ENCODE data around the gene SEMA3C.

The SEMA3C gene

GRCh38 chr7:80785276-80785675, 133.6 kb downstream of the SEMA3C start:
- DNase-seq (ENCODE audit: insufficient read length, low spot score): no peak
- FAIRE-seq: no peak

- DNase-seq (ENCODE audit: insufficient read length, low spot score): no peak
- FAIRE-seq: no peak
Observed at GRCh38 chr7:80783678-80784327, 135.0 kb downstream of the SEMA3C start.

GRCh38 chr7:80783186-80783677, 135.6 kb downstream of the SEMA3C start:
- DNase-seq (ENCODE audit: insufficient read length, low spot score): no peak
- FAIRE-seq: no peak

- no peak for FAIRE-seq
- DNase-seq (ENCODE audit: insufficient read length, low spot score): no peak
Observed at GRCh38 chr7:80781561-80781979, 137.3 kb downstream of the SEMA3C start.

- DNase-seq (ENCODE audit: insufficient read length, low spot score): no peak
- FAIRE-seq: no peak
Observed at GRCh38 chr7:80781146-80781545, 137.7 kb downstream of the SEMA3C start.

- DNase-seq (ENCODE audit: insufficient read length, low spot score) (no peak), FAIRE-seq (no peak)
Observed at GRCh38 chr7:80779456-80779855, 139.4 kb downstream of the SEMA3C start.

GRCh38 chr7:80775897-80776296, 143.0 kb downstream of the SEMA3C start:
- DNase-seq (ENCODE audit: insufficient read length, low spot score) (no peak), FAIRE-seq (no peak)

- FAIRE-seq (no peak), DNase-seq (ENCODE audit: insufficient read length, low spot score) (no peak)
Observed at GRCh38 chr7:80775482-80775881, 143.4 kb downstream of the SEMA3C start.

GRCh38 chr7:80774843-80775242, 144.0 kb downstream of the SEMA3C start:
- FAIRE-seq: no peak
- no peak for DNase-seq (ENCODE audit: insufficient read length, low spot score)

GRCh38 chr7:80773787-80774508, 144.9 kb downstream of the SEMA3C start:
- DNase-seq (ENCODE audit: insufficient read length, low spot score): no peak
- no peak for FAIRE-seq

GRCh38 chr7:80772347-80772993, 146.4 kb downstream of the SEMA3C start:
- no peak for DNase-seq (ENCODE audit: insufficient read length, low spot score)
- no peak for FAIRE-seq

- FAIRE-seq (no peak), DNase-seq (ENCODE audit: insufficient read length, low spot score) (no peak)
Observed at GRCh38 chr7:80771523-80771922, 147.3 kb downstream of the SEMA3C start.

- FAIRE-seq (no peak), DNase-seq (ENCODE audit: insufficient read length, low spot score) (no peak)
Observed at GRCh38 chr7:80770675-80771081, 148.2 kb downstream of the SEMA3C start.

- DNase-seq (ENCODE audit: insufficient read length, low spot score) (no peak), FAIRE-seq (no peak)
Observed at GRCh38 chr7:80770061-80770460, 148.8 kb downstream of the SEMA3C start.

- FAIRE-seq (no peak), DNase-seq (ENCODE audit: insufficient read length, low spot score) (no peak)
Observed at GRCh38 chr7:80768756-80769155, 150.1 kb downstream of the SEMA3C start.

- no peak for DNase-seq (ENCODE audit: insufficient read length, low spot score)
- FAIRE-seq: no peak
Observed at GRCh38 chr7:80767654-80768053, 151.2 kb downstream of the SEMA3C start.

GRCh38 chr7:80766724-80767123, 152.1 kb downstream of the SEMA3C start:
- no peak for FAIRE-seq
- no peak for DNase-seq (ENCODE audit: insufficient read length, low spot score)

- DNase-seq (ENCODE audit: insufficient read length, low spot score): no peak
- no peak for FAIRE-seq
Observed at GRCh38 chr7:80764132-80764531, 154.7 kb downstream of the SEMA3C start.

GRCh38 chr7:80763704-80764103, 155.1 kb downstream of the SEMA3C start:
- FAIRE-seq (no peak), DNase-seq (ENCODE audit: insufficient read length, low spot score) (no peak)

- no peak for FAIRE-seq
- no peak for DNase-seq (ENCODE audit: insufficient read length, low spot score)
Observed at GRCh38 chr7:80763289-80763688, 155.6 kb downstream of the SEMA3C start.

- FAIRE-seq (no peak), DNase-seq (ENCODE audit: insufficient read length, low spot score) (no peak)
Observed at GRCh38 chr7:80760292-80760691, 158.6 kb downstream of the SEMA3C start.

Data from GM19239 (cell line).